B cell (primary cell): ENCODE results near the gene RABEP2. TPM values are rescaled to one million over a fixed set of nuclear protein-coding genes. Genes with fewer than 3 reads are reported as not detected.

Source experiments
- ATAC-seq: fragments of 200-7000 bp; cut with Tn5 transposase; one replicate; pipeline ENCODE4 v1.10.0; 2021; ENCODE audit warnings: low read depth, mild to moderate bottlenecking, moderate number of reproducible peaks, moderate library complexity
- CTCF ChIA-PET: fragments of 350-600 bp; sonication (Branson Sonifier 250); formaldehyde crosslinking; loops from one replicate; lab custom pipeline; 2021; ENCODE audit warnings: antibody characterized with exemption, inconsistent platforms; lab: Charles Lee
- POLR2A ChIA-PET: fragments of 350-600 bp; sonication (Branson Sonifier 250); formaldehyde crosslinking; loops from one replicate; lab custom pipeline; 2021; ENCODE audit warnings: antibody characterized with exemption; lab: Charles Lee
- DNase-seq: peaks from one replicate; pipeline ENCODE4 v3.0.0; 2013
- H2AFZ ChIP-seq: 2 replicates; pipeline ENCODE4 v1.6.1; 2012; ENCODE audit warnings: mild to moderate bottlenecking, low read depth, low read length; ENCODE audit not compliant: insufficient read depth, poor library complexity, severe bottlenecking
- H3K27ac ChIP-seq, 2 donors: 1 replicate in 1 of 2; 2 replicates in 1 of 2; pipeline ENCODE4 v1.5.1; 2012 to 2013; ENCODE audit warnings: low read length in 2 of 2, mild to moderate bottlenecking in 2 of 2, moderate library complexity in 1 of 2
- H3K27me3 ChIP-seq, 4 experiments: fragments of 200-600 bp in 1 of 4; sonication (generic) in 1 of 4; replicated peaks in 1 of 4; 1 replicate in 2 of 4; 2 replicates in 2 of 4; pipeline versions ENCODE4 v1.6.1 to v1.7.0; 2013 to 2016; ENCODE audit warnings: low read length in 3 of 4, mild to moderate bottlenecking in 2 of 4, mixed read lengths in 1 of 4, moderate library complexity in 1 of 4; ENCODE audit not compliant: insufficient read depth in 4 of 4, control insufficient read depth in 3 of 4; ENCODE audit errors: control extremely low read depth in 1 of 4
- H3K36me3 ChIP-seq, 2 experiments: replicated peaks in 1 of 2; 1 replicate in 1 of 2; 2 replicates in 1 of 2; pipeline versions ENCODE4 v1.6.1 to v1.7.1; 2013; ENCODE audit warnings: low read length in 1 of 2; ENCODE audit not compliant: insufficient read depth in 2 of 2, control insufficient read depth in 1 of 2; ENCODE audit errors: control extremely low read depth in 1 of 2, extremely low read depth in 1 of 2
- H3K4me1 ChIP-seq, 2 donors: fragments of 200-600 bp in 1 of 2; sonication (generic) in 1 of 2; 1 replicate in 1 of 2; 2 replicates in 1 of 2; pipeline versions ENCODE4 v1.5.1 to v1.6.1; 2013 to 2017; ENCODE audit warnings: low read length in 2 of 2; ENCODE audit not compliant: control insufficient read depth in 2 of 2, insufficient read depth in 2 of 2
- H3K4me2 ChIP-seq: replicated peaks from 2 replicates; pipeline ENCODE3; 2012; ENCODE audit warnings: mild to moderate bottlenecking, low read depth, low read length; ENCODE audit not compliant: poor library complexity, severe bottlenecking
- H3K4me3 ChIP-seq, 5 experiments: fragments of 200-600 bp in 1 of 5; sonication (generic) in 1 of 5; 1 replicate in 3 of 5; 2 replicates in 2 of 5; pipeline versions ENCODE4 v1.5.1 to v1.7.0; 2011 to 2016; ENCODE audit warnings: low read length in 4 of 5, mild to moderate bottlenecking in 4 of 5, low read depth in 2 of 5, control low read depth in 1 of 5, moderate library complexity in 1 of 5; ENCODE audit not compliant: insufficient read depth in 1 of 5; ENCODE audit errors: control extremely low read depth in 1 of 5, extremely low read depth in 1 of 5
- H3K79me2 ChIP-seq: fragments of 200-600 bp; sonication (generic); one replicate; pipeline ENCODE4 v1.6.0; 2016; ENCODE audit warnings: low read length; ENCODE audit not compliant: control insufficient read depth, insufficient read depth
- H3K9ac ChIP-seq: fragments of 200-600 bp; sonication (generic); 2 replicates; pipeline ENCODE4 v1.6.1; 2017; ENCODE audit warnings: mild to moderate bottlenecking, low read length, moderate library complexity
- H3K9me3 ChIP-seq, 3 donors: one replicate each; pipeline versions ENCODE4 v1.6.1 to v1.7.1; 2013; ENCODE audit warnings: low read length in 2 of 3; ENCODE audit not compliant: control insufficient read depth in 2 of 3, insufficient read depth in 1 of 3; ENCODE audit errors: control extremely low read depth in 1 of 3
- H4K20me1 ChIP-seq: 2 replicates; pipeline ENCODE4 v1.6.0; 2012; ENCODE audit warnings: mild to moderate bottlenecking, low read length; ENCODE audit not compliant: insufficient read depth, control insufficient read depth, poor library complexity, severe bottlenecking
- H3K27ac Mint-ChIP-seq: one replicate; pipeline ENCODE4 v1.8.0; 2021; ENCODE audit warnings: mixed read lengths
- H3K27me3 Mint-ChIP-seq: one replicate; pipeline ENCODE4 v1.8.0; 2021; ENCODE audit warnings: mixed read lengths
- H3K4me1 Mint-ChIP-seq: one replicate; pipeline ENCODE4 v1.8.0; 2021; ENCODE audit warnings: mixed read lengths
- H3K4me3 Mint-ChIP-seq: one replicate; pipeline ENCODE4 v1.8.0; 2021; ENCODE audit warnings: mixed read lengths
- H3K9me3 Mint-ChIP-seq: one replicate; pipeline ENCODE4 v1.8.0; 2022; ENCODE audit warnings: mixed read lengths; ENCODE audit not compliant: insufficient read depth
- EZH2 ChIP-seq: IDR thresholded peaks from 2 replicates; pipeline ENCODE4 v1.6.1; 2012; ENCODE audit warnings: borderline replicate concordance, low read depth, mild to moderate bottlenecking, moderate library complexity, low read length; ENCODE audit not compliant: insufficient read depth, poor library complexity, severe bottlenecking
- WGBS: methylation state at CpG from one replicate; pipeline ENCODE4 v1.1.5; 2013; ENCODE audit warnings: missing lambda C conversion rate; ENCODE audit not compliant: insufficient coverage; 5-methylcytosine and 5-hydroxymethylcytosine counted together
- intact Hi-C: fragments of 100-400 bp; cut with micrococcal nuclease; formaldehyde crosslinking; loops from one replicate; pipeline ENCODE4 v1.10.0; 2022
- polyA plus RNA-seq: library from polyadenylated mRNA; depleted of rRNA; stranded (reverse); fragments of >200 nt; gene quantifications from 2 replicates; pipeline ENCODE4 v1.2.3, GENCODE V29; 2012
- total RNA-seq, 2 donors: library from RNA; stranded (reverse); fragments of 120-200 nt in 1 of 2; gene quantifications; 1 replicate in 1 of 2; 2 replicates in 1 of 2; pipeline versions ENCODE4 v1.2.3 to v1.2.4, GENCODE V29; 2013 to 2022
- TF ChIP-seq, protein P1 (sequence below): fragments of 200-600 bp; IDR thresholded peaks from one replicate; pipeline ENCODE4 v1.8.0; 2022; ENCODE audit warnings: antibody characterized with exemption, mild to moderate bottlenecking

Gene RABEP2
- total and polyA plus RNA-seq, 2 donors (not counting 1 experiment from before 2014, with no cell fraction given), result 136 to 178 TPM

DNA sequence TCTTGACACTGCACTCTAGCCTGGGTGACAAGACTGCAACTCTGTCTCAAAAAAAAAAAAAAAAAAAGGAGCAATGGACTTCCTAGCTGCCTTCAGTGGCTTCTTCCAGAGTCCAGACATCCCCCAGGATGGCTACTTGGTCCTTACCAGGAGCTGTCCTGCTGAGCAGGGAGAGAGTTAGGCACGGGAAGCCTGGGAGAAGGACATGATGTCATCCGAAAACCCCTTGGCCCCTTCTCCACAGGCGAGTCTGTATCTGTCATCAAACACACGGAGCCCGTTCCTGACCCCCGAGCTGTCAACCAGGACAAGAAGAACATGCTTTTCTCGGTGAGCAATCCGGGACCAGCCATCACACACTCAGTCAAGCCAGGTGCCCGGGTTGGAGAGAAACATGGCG is 38.1 kb downstream of the RABEP2 start:
- TF ChIP-seq, protein P1, sequence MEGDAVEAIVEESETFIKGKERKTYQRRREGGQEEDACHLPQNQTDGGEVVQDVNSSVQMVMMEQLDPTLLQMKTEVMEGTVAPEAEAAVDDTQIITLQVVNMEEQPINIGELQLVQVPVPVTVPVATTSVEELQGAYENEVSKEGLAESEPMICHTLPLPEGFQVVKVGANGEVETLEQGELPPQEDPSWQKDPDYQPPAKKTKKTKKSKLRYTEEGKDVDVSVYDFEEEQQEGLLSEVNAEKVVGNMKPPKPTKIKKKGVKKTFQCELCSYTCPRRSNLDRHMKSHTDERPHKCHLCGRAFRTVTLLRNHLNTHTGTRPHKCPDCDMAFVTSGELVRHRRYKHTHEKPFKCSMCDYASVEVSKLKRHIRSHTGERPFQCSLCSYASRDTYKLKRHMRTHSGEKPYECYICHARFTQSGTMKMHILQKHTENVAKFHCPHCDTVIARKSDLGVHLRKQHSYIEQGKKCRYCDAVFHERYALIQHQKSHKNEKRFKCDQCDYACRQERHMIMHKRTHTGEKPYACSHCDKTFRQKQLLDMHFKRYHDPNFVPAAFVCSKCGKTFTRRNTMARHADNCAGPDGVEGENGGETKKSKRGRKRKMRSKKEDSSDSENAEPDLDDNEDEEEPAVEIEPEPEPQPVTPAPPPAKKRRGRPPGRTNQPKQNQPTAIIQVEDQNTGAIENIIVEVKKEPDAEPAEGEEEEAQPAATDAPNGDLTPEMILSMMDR, result no peak
- TF ChIP-seq EZH2, result no peak
- no peak overlapping the region for H2AFZ ChIP-seq
- ATAC-seq (no peak), DNase-seq (no peak)
- CTCF ChIA-PET, result no interaction called here
- no peaks in the 10 kb centered on the region for H3K27me3 ChIP-seq
- no peak overlapping the region for H3K4me3 Mint-ChIP-seq
- no peak overlapping the region for H3K27ac Mint-ChIP-seq
- H3K27me3 Mint-ChIP-seq, result no peaks in the 10 kb centered on the region
- intact Hi-C loops, result no loop called here
- H3K4me2 ChIP-seq, result no peak overlapping the region
- no peaks in the 10 kb centered on the region for H3K36me3 ChIP-seq
- no peaks in the 10 kb centered on the region for H3K9me3 ChIP-seq
- POLR2A ChIA-PET, result no interaction called here
- H3K4me1 Mint-ChIP-seq, result no peaks in the 10 kb centered on the region
- H4K20me1 ChIP-seq, result no peaks in the 10 kb centered on the region
- 94% methylated on average over 9 of the region's 10 CpGs for WGBS
- H3K4me1 ChIP-seq, result no peaks in the 10 kb centered on the region
- no peak overlapping the region for H3K9ac ChIP-seq
- no peak overlapping the region for H3K27ac ChIP-seq
- H3K4me3 ChIP-seq, result no peak overlapping the region
- no peaks in the 10 kb centered on the region for H3K9me3 Mint-ChIP-seq
- H3K79me2 ChIP-seq, result no peaks in the 10 kb centered on the region

GRCh38 chr16:28884045-28884444 is 41.0 kb downstream of the RABEP2 start:
- ATAC-seq, result no peak
- H3K36me3 ChIP-seq, result no peaks in the 10 kb centered on the region
- H3K79me2 ChIP-seq, result no peaks in the 10 kb centered on the region
- ChIA-PET POLR2A (no interaction called here), CTCF (interaction anchor here (1.1 kb wide), 1 partner anchor 40 kb away, joined by 3 read pairs; no protein-coding TSS in a partner anchor)
- no peaks in the 10 kb centered on the region for H4K20me1 ChIP-seq
- peaks cover 6% of the 10 kb centered on the region for H3K27me3 Mint-ChIP-seq
- no peak overlapping the region for H3K9ac ChIP-seq
- intact Hi-C loops, result no loop called here
- H2AFZ ChIP-seq, result no peak overlapping the region
- no peak overlapping the region for H3K27ac ChIP-seq
- H3K9me3 ChIP-seq, result no peaks in the 10 kb centered on the region
- 91% methylated on average over 6 of the region's 6 CpGs for WGBS
- DNase-seq, result no peak
- no peak overlapping the region for H3K4me3 Mint-ChIP-seq
- no peak overlapping the region for H3K4me2 ChIP-seq
- H3K27me3 ChIP-seq, result peaks cover 0 to 8% (median 1%) of the 10 kb centered on the region in 4 experiments
- H3K4me1 Mint-ChIP-seq, result peaks cover 12% of the 10 kb centered on the region
- no peaks in the 10 kb centered on the region for H3K9me3 Mint-ChIP-seq
- TF ChIP-seq, protein P1, result no peak
- no peak for TF ChIP-seq EZH2
- no peak overlapping the region for H3K4me3 ChIP-seq
- peaks cover 10 to 14% of the 10 kb centered on the region in 2 donors for H3K4me1 ChIP-seq
- H3K27ac Mint-ChIP-seq, result no peak overlapping the region
